SU-DHL-6 (cell line): Measurements from ENCODE around the gene PXDN.

Source experiments
- CTCF ChIP-seq: fragments of 200-600 bp; sonication (generic); IDR thresholded peaks from one replicate; pipeline ENCODE4 v1.5.1; 2017; ENCODE audit warnings: antibody characterized with exemption, mild to moderate bottlenecking, low read length, moderate library complexity; ENCODE audit not compliant: insufficient read depth, poor library complexity, severe bottlenecking
- EZH2phosphoT487 ChIP-seq: fragments of 200-600 bp; sonication (generic), shearing (Covaris generic); conservative IDR thresholded peaks from 2 replicates; pipeline ENCODE4 v1.6.1; 2018; ENCODE audit warnings: mild to moderate bottlenecking, antibody characterized with exemption, low read length, moderate library complexity, mixed read lengths

- no peak for TF ChIP-seq CTCF
- TF ChIP-seq EZH2phosphoT487: no peak
These were observed 87.1 kb downstream of the PXDN start for GRCh38 chr2:1656961-1657841.
